Left ventricle myocardium inferior (tissue), 1 donor: ENCODE measurements around the gene PHF13. TPM values are rescaled to one million over a fixed set of nuclear protein-coding genes. Genes with fewer than 3 reads are reported as not detected.
"Not testable (repeated sequence)": the region's sequence is repeated elsewhere in the genome, so short reads cannot be mapped to it uniquely, and the experiment has no call there.

Experiments used
- DNase-seq: peaks from one replicate; pipeline ENCODE4 v3.0.0-alpha.2; 2020
- H3K27ac ChIP-seq: fragments of 200-600 bp; replicated peaks from 2 replicates; pipeline ENCODE4 v1.8.0; 2021
- H3K27me3 ChIP-seq: fragments of 200-600 bp; 2 replicates; pipeline ENCODE4 v1.8.0; 2021; ENCODE audit warnings: low read depth
- H3K36me3 ChIP-seq: fragments of 200-600 bp; 2 replicates; pipeline ENCODE4 v1.8.0; 2021
- H3K4me1 ChIP-seq: fragments of 200-600 bp; 2 replicates; pipeline ENCODE4 v1.8.0; 2021
- H3K4me3 ChIP-seq: fragments of 200-600 bp; 2 replicates; pipeline ENCODE4 v1.8.0; 2021; ENCODE audit warnings: mild to moderate bottlenecking, moderate library complexity
- H3K9me3 ChIP-seq: fragments of 200-600 bp; replicated peaks from 2 replicates; pipeline ENCODE4 v1.8.0; 2021
- CTCF ChIP-seq: fragments of 200-600 bp; IDR thresholded peaks from 2 replicates; pipeline ENCODE4 v1.8.0; 2021; ENCODE audit warnings: antibody characterized with exemption, mild to moderate bottlenecking, borderline replicate concordance
- intact Hi-C: fragments of 100-400 bp; cut with micrococcal nuclease; formaldehyde crosslinking; loops from one replicate; pipeline ENCODE4 v1.11.0; 2022
- total RNA-seq: library from RNA; stranded (reverse); fragmentation: NEBNext Ultra II Directional; extraction: Animal tissue kit (Norgen Biotek cat#: 25700); gene quantifications from one replicate; pipeline ENCODE4 v1.2.1, GENCODE V29; 2021
- donor health status: DM: no; HTN: yes; CAD: no; lungs with severe emphysema.

The PHF13 gene
- total RNA-seq, 1 donor from 2014 or later = 6.8 TPM

DNA sequence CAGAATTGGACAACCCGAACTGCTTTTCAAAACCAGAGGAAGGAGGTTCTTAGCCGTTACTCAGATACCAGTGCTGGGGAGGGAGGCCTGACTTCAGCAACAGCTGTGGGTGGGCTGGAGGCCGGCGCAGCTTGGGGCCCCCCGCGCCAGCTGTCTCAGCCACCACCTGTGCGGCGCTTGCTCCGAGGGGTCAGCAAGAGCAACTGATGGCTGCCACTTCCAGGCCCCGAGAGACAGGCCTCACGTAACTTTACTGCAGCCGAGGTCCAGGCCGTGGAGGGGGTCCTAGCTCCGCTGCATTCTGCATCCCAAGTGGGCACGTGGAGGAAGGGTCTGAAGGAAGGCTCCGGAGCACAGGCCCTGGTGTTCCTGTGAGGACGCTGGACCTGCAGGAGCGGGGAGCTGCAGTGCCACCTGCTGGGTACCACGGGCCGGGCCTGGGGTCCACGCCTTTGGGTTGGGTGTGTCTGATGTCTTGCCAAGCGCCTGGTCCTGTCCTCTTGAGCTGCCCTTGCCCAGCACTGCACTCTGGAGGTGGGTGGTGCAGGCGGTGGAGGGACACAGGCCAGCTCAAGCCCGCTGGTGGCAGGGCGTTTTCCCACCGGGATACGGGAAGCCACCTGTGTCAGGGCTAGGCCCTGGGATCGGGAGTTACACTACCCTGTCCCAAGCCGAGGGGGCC is 21.0 kb downstream of the PHF13 start:
- intact Hi-C loops = no loop called here
- H3K27me3 ChIP-seq = no peaks in the 10 kb centered on the region
- H3K36me3 ChIP-seq = peaks cover 98% of the 10 kb centered on the region
- DNase-seq = peak; percentile 67
- peaks cover 8% of the 10 kb centered on the region for H3K4me1 ChIP-seq
- no peak overlapping the region for H3K4me3 ChIP-seq
- no peak overlapping the region for H3K27ac ChIP-seq
- peak; percentile 64 for TF ChIP-seq CTCF
- no peaks in the 10 kb centered on the region for H3K9me3 ChIP-seq

DNA sequence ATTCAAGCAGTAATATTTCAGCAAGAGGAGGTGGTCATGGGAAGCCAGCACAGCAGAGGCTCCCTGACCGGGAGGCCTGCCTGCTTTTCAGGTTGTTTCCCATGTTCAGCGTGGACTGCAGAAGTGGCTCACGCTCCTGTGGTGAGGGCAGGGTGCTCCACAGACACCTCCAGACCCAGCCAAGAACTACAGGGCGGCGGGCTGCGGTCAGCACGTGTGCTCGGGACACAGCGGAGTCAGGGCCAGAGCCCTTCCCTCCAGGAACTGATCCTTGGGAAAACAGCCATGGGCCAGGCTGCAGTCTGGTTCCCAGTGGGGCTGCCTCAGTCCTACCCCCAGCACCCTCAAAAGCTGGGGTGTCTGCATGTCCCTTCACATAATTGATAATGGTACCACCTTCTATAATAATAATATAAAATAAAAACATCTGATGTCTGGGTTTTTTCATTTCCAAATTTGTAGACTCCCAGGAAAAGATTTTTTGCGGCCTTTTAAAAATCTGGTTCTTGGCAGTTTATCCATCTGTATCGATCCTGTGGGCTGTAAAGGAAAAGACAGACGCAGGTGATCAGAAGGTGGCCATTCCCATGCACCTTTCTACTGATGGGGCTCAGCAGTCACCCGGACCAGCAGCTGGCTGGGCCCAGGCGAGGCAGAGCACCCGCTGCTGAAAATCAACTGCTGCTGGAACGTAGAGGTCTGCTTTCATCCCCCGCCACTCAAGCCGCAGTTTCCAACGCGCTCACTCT is 21.8 kb downstream of the PHF13 start:
- Histone ChIP-seq H3K36me3 (peaks cover 98% of the 10 kb centered on the region), H3K9me3 (no peaks in the 10 kb centered on the region), H3K27me3 (no peaks in the 10 kb centered on the region), H3K4me1 (peaks cover 8% of the 10 kb centered on the region), H3K27ac (no peak overlapping the region), H3K4me3 (no peak overlapping the region)
- no peak for DNase-seq
- intact Hi-C loops = no loop called here
- no peak for TF ChIP-seq CTCF

DNA sequence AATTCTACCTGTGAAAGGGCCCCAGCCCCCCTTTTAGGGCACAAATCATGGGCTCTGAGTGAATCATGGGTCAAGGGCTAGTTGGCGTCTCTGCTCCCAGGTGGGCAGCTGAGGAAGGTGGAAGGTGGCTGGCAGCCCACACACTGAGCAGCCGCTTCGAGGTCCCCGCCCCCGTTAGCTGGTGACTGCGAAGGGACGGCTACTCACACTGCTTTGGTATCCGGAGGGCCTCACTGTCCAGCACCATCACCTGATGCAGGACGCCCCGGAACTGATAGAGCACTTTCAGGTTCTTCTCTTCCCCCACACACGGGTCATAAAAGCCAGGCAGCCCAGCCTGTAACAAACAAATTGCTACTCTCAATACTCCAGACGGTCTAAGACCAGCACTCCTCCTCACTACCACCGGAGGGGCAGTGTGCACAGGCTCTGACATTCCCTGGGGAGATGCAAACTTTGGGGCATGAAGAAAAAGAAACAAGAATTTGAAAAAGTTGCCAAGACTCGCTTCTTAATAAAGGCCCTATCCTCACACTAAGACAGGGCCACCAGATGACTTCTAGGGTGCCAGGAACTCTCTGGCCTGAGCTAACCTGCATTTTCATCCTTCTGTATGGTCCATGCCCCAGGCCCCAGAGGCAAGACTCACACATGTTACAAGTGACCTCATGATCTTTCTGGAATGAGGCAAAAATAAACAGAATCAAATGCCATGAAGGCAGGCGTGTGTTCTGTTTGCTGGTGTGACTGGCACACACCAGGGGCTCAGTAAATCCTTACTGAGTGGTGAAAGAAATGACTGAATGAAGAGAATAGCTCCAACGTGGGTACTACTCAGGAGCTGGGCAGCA is 22.6 kb downstream of the PHF13 start:
- H3K36me3 ChIP-seq = peaks cover 98% of the 10 kb centered on the region
- intact Hi-C loops = no loop called here
- H3K27me3 ChIP-seq = no peaks in the 10 kb centered on the region
- no peak for DNase-seq
- no peak overlapping the region for H3K4me3 ChIP-seq
- H3K9me3 ChIP-seq = no peaks in the 10 kb centered on the region
- H3K27ac ChIP-seq = no peak overlapping the region
- peaks cover 8% of the 10 kb centered on the region for H3K4me1 ChIP-seq
- no peak for TF ChIP-seq CTCF

DNA sequence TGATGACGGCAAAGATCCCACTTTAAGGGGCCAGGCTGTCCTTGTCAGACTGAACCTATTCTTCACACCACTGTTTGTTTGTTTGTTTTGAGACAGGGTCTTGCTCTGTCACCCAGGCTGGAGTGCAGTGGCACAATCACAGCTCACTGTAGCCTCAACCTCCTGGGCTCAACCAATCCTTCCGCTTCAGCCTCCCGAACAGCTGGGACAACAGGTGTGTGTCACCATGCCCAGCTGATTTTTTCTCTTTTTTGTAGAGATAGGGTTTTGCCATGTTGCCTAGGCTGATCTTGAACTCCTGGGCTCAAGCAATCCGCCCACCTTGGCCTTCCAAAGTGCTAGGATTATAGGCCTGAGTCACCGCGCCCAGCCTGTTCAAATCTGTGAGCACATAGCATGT is 23.2 kb downstream of the PHF13 start:
- DNase-seq, H3K27ac ChIP-seq, H3K4me1 ChIP-seq, H3K27me3 ChIP-seq, intact Hi-C loops, H3K4me3 ChIP-seq, H3K9me3 ChIP-seq: not testable (repeated sequence)
- H3K36me3 ChIP-seq = peaks cover 96% of the 10 kb centered on the region

GRCh38 chr1:6637770-6638169 is 24.2 kb downstream of the PHF13 start:
- no peak for DNase-seq
- Histone ChIP-seq H3K36me3 (peaks cover 96% of the 10 kb centered on the region), H3K4me3 (no peak overlapping the region), H3K27me3 (no peaks in the 10 kb centered on the region), H3K9me3 (no peaks in the 10 kb centered on the region), H3K27ac (peak overlapping the region; percentile 55), H3K4me1 (peaks cover 8% of the 10 kb centered on the region)
- intact Hi-C loops = no loop called here
- TF ChIP-seq CTCF = no peak
